22Rv1 (cell line): Measurements from ENCODE around the gene PAK4.

Experiments
- CTCF ChIP-seq: fragments of 450-650 bp; IDR thresholded peaks from 2 replicates; pipeline ENCODE4 v1.5.1; 2017; ENCODE audit warnings: mild to moderate bottlenecking
- ZFX ChIP-seq: fragments of 450-650 bp; IDR thresholded peaks from 2 replicates; pipeline ENCODE4 v1.6.1; 2017; ENCODE audit warnings: antibody characterized with exemption, borderline replicate concordance

GRCh38 chr19:39082167-39082566 lies 43.4 kb upstream of the PAK4 start:
- no peak for TF ChIP-seq CTCF
- no peak for TF ChIP-seq ZFX
